GM19397 (cell line): ENCODE data around the gene C4BPA.

Experiments
- ATAC-seq: cut with Tn5 transposase; IDR thresholded peaks from one replicate; pipeline ENCODE4 v1.9.1; 2021; ENCODE audit warnings: mild to moderate bottlenecking, moderate library complexity; ENCODE audit not compliant: unreplicated experiment

Gene C4BPA

DNA sequence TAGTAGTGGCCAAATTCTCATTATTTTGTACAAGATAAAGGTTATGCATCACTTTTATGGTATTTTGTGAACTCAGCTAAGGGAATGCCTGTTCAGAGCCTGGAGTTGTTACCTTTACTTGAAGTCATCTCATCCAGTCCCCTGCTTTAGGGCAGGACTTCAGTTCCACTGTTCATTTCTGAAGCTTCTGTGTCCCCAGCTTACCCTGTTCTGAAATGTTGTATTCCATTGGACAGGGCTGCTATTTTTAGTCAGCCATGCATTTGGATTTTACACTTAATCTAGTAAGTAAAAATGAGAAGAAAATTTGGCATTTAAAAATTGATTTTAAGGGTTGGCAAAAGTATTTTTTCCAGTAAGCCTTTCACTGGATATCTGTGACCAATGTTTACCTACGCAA, 27.0 kb upstream of the C4BPA start:
- no peak for ATAC-seq

DNA sequence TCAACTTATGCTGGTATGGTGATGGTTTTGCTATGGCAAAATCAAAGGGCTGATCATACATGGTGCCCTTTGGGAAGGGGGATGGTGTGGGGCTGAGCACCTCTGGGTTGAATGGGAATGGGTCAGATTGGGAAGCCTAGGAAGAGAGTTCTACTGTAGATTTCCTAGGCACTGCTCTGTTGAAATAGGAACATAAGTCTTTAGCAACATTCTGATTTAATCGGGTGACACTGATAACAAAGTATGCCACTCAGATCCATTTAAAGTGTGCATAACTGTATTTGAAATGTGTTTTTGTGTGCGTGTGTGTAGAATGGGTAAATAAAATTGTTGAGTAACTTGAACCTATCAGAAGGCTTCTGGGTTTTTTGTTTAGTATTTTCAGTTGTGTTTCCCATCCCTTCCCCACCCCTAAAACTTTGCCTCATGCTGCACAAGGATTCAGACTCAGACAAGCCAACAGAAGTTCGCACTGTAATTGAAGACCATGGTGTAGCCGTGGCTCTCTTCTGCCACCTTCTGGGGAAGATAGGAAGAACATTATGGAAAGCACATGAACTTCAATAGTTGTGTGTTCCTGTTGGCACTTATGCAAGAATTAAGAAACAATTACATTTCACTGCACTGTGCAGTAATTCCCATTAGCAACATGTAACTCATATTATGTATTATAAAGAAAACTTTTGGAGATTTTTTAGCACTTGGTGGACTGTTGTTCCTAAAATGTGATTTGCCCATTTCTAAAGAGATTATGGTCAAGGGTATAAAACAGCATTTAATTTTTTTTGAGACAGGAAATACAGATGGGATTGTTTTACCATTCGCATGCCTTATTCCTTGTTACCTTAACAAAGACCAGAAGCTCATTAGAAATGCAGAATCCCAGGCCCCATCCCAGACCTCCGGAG, 26.3 kb upstream of the C4BPA start:
- ATAC-seq, result no peak

DNA sequence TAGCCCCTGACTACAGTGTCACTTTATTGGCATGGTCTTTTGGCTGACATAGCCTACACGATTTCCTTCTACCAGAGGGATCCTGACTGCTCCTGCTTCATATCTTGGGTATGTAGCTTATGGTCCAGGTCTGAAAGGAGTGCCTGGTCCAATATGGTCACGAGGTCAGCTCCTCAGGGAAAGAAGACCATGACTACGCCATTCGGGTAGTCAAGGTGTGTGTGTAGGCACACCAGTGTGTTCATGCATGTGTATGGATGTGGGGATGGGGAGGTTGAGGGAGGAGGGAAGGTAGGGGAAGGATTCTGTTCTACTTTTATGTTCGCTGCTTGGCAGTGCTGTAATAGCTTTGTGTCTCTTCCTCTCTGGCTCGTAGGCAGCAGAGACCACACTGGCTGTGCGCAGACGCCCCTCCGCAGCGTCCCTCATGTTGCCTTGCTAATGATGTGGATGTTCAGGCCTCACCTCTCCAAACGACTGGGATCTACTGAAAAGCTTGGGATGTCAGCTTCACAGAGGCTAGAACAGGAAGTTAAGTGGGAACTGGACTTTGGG, 25.4 kb upstream of the C4BPA start:
- no peak for ATAC-seq

DNA sequence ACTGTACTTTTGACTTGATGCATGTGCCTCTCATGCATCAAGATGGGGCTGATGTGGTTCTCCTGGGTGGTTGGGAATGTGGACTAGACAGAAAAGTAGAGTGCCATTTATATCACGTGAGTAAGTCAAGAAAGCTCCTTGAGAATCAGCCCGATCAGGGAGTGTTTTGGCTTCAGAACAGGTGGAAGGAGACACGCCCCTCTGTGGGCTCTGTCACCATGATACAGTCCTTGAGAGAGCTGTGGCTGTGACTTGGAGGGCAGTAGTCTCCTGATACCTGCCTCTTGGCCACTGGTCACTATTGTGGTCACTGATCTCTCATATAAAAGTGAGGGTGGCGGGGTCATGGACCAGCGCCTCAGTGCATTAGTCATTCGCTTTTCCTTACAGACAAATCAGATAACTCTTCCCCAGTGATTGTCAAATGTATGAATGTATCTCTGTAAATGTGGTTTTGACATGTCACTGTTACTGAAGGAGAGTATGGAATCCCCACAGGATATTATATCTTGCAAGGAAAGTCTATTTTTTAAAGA, 24.3 kb upstream of the C4BPA start:
- ATAC-seq, result no peak

DNA sequence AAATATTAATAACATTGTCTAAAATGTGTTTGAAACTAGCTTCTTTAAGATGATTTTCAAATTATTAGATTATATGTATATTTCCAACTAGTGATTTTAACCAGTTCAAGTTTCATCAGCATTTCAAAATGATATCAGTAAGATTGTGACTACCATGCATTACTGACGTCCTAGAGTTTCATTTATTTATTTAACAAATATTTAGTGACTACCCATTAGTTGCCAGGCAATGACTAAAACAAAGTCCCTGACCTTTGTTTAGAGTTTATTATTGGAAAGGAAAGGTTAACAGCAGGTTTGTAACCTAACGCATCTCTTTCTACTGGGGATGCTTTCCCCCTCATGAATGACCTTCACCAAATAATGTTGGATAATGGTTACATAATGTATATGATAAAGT, 22.9 kb upstream of the C4BPA start:
- no peak for ATAC-seq

DNA sequence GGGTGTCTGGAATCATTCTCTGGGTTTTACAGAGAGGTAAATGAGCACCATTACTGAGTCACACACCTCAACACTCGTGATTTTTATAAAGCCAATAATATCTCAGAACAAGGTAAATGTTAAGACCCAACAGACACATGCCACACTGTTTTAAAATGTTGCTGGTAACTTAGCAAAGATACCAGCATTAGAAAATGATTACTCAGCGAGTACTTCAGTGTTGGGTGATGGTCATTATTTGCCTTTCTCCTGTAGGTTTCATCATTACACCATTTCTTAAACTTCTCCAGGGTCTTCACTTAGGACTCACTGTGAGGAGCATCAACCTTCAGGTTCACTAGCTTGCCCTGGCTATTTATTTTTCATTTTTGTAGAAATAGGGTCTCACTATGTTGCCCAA, 22.2 kb upstream of the C4BPA start:
- no peak for ATAC-seq

DNA sequence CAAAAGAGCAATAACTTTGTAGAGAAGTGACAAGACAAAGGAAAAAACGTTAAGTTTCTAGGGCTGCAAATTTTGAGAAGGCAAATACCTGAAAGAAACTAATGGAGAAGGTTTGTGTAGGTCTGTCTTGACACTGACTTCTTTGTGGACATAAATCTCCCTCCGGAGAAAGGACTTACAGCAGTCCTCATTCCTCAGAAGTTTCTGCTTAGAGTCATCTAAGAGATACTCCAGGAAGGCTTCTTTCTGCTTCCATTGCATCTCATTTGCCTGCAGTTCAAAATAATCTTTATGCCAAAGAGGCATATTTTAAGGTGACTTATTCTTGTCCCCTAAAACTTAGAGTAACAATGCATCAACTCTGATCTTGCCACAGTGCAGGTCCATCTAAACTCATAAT, 19.8 kb upstream of the C4BPA start:
- no peak for ATAC-seq

DNA sequence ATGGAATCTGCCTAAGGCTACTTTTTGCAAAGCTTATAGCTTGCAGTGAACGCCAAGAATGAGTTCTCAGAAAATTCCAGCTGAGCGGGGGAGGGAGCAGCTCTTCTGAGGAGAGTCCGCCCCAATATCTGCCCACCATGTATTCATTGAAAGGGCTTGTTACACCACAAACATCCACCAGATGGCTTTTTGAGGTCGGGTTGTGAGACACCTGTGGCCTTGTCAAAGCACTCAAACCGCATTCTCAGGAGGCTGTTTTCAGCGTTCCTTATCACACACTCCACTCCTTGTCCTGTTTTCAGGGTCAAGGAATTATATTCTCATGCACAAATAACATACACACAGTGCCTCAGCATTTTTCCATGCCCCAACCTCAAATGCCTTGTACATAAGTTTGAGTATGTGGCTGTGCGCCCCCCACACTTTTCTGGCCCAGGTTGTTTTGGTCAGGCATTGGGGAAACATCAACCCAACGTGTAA, 19.3 kb upstream of the C4BPA start:
- no peak for ATAC-seq

DNA sequence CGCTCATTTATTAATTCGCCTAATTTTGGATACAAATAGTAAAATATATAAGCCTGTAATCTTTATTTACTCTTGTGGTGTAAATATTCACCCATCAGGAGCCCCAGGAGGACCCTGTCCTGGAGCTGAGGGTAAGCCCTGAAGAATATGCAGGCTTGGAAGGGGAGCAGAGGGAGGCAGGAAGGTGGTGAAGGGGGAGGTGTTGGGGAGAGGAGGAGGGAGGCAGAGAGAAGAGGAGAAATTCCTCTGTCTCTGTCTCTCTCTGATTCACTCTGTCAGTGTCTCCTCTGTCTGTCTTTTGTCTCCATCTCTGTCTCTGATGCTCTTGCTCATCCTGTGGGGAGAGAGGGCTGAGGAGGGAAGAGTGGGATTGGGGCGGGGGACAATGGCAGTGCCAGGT, 18.1 kb upstream of the C4BPA start:
- ATAC-seq, result no peak

DNA sequence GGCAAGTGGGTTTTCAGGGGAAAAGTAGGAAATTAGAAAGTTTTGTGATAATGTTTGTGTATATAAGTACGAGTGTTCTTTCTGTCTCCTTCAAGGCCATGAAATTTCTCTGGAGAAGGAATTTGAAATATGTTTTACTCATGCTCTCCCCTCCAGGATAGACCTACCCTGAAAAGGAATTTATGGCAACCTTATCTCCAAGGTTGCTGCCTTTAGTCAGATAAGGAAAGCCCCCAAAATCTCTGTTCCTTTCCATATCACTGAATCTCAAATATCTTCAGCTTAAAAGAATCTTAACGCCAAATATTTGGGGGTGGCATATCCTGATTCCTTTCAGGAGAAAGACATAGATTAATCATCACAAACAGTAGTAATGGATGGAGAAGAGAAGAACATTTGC, 15.9 kb upstream of the C4BPA start:
- no peak for ATAC-seq

DNA sequence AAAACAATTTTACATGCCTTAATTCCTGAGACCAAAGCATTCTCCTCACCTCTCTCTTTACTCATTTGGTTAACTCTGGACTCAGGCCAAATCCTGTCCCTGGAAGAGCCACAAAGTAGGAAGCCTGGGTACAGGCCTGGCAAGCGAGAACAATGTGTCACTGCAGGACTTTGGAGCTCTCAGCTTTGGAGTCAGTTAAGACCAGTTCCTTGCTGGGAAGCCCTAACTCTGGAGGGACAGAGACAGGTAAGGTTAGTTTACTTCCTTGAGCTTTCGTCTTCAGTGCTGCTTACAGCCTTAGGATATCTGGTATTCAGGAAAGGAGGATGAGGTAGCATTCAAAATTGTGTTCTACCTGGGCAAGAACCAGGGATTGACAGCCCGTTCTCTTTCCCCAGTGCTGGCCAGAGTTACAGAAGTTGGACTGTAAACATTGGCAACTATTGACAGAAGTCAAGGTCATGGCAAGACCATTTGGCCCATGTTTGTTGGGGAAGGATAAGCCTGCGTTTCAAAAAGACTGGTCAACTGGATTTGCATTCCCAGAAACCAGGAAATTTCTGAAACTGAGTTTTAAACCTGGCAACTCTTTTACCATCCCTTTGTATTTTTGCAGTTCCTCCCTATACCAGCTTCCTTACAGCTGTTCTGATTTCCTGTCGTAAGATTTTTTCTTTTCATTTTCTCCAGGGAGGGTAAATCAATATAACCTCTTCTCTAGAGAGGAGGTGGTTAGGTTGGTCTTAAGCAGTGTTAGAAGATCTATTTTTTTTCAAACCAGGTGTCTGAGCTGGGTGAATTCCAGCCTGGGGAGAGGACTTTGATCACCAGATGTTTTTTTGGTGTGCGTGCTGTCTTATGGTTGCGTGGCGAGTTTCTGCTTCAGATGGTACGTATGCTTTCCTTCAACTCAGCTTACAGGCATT, 15.1 kb upstream of the C4BPA start, which contains the start of gene C4BPB:
Gene C4BPB (plus strand): TSS at position 160 of the 926 bp plus-strand sequence. CDS start 672 bp downstream, at position 832.
- ATAC-seq, result no peak

DNA sequence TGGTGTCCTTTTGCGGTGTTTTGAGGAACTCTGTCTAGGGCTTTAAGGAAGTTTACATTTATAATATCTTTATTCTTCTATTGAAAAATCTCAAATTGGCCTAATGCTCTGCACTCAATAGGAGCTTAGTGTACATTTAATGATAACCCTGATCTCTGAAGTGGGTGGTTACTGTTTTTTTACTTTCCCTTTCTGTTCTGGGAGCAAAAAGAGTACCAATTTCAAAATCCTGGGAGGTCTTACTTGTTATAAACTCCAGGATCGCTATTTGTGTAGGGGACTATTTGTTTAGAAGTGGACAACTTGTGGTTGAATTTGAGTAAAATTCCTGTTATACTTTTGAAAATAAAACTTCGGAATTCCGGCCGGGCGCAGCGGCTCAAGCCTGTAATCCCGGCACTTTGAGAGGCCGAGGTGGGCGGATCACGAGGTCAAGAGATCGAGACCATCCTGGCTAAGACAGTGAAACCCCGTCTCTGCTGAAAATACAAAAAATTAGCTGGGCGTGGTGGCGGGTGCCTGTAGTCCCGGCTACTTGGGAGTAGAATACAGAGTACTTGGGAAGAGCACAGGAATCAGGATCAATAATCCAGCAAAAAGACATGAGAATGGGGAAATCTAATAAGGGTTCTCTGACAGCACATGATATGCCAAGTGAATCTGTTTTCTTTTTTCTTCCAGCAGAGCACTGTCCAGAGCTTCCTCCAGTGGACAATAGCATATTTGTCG, 14.2 kb upstream of the C4BPA start:
- no peak for ATAC-seq

DNA sequence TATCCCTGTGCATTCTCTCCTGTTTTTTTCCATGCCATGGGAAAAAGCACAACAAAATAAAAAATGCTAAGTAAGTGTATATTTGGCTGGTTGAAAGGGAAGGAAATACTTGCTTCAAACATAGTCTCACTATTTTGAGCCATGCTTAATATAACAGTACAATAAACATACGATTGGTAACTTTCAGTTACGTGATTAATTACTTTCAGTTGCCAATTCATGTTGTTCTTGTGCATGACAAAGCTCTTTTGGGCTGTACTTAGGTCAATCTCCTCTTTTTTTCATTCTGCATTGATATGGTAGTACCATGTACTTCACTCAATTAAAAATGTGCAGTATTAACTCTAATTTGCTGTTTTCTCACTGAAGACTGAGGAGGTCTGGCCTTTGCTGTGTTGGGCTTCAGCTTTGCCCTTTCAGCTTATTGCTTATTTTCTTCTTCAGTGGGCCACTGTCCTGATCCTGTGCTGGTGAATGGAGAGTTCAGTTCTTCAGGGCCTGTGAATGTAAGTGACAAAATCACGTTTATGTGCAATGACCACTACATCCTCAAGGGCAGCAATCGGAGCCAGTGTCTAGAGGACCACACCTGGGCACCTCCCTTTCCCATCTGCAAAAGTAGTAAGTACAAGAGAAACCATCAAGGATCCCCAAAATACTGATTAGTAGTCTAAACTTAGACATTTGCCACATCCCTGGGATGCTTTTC, 12.7 kb upstream of the C4BPA start:
- no peak for ATAC-seq

DNA sequence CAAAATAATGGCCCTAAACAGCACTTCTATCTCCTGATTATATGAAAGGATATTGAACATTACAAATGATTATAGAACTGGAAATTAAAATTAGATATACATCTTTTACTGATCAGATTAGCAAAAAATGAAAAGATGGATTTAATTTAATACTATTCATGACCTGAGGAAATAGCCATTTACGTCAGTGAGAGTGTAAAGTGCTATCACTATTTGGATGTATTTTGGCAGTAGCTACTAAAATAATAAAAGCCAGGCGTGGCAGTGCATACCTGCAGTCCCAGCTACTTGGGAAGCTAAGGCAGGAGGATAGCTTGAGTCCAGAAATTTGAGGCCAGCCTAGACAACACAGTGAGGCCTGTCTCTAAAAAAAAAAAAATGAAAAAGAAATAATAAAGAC, 10.1 kb upstream of the C4BPA start:
- no peak for ATAC-seq

DNA sequence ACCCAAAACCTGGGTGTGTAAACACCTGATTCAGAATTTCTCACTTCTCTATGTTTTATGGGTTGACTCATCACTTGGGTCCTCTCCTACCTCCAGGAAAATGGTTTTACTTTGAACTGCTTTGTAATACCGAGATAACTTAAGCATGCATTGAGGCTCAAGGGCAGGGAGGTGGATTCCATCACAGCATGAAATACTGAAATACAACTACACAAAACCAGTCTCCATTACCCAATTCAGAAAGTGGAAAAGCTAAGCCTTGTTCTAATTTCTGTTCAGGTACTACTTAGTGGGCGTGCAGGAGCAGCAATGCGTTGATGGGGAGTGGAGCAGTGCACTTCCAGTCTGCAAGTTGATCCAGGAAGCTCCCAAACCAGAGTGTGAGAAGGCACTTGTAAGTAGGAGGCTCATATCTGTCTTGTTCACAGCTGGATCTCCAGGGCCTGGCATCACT, 6.1 kb upstream of the C4BPA start:
- no peak for ATAC-seq

DNA sequence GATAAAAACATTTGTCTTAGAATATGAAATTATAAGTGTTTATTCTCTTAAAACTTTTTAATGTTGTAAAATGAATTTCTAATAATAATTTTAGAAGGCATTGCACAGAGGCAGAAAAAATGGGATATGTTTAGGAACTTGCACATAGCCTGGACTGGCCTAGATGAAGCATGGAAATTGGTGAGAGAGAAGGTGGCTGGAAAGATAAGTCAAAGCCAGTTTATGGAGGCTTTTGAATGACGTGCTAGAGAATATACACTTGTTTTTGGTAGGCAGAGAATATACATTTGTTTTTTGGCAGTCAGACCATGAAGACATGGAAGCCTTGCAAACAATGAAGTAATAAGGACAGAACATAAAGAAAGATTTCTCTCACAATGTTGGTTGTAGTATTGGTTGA, 2.3 kb upstream of the C4BPA start:
- no peak for ATAC-seq

DNA sequence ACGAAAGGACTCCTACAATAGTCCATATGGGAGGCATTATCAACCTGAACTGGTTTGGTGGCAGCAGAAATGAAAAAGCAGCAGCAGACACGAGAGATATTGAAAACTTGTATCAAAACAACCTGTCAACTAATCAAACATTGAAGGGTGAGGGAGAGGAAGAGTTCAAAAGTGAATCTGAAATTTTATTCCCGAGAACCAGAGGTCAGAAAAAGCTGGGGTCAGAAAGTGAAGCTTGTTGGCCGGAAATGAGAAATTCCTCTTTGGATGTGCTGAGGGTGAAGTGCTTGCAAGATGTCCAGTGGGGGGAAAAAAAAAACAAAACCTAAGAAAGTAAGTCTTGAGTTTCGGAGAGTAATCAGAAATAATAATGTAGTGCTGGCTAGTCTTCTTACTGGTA, 1.9 kb upstream of the C4BPA start:
- no peak for ATAC-seq

DNA sequence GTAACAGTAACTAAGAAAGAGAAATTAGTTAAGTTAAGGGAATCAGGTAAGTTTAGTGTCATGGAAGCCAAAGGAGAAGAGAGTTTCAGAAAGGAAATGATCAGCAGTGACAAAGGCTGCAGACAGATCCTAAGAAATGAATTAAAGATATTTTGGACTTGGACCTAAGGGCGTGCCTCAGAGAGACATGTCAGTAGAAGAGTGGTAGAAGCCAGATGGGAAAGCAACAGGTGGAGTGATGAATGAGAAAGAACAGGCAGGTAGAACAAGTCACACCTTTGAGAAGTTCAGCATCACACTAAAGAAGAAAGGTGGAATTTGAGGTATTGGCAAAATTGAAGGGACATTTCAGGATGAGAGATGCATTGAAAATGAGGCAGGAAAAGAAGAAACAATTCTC, 1.4 kb upstream of the C4BPA start:
- ATAC-seq, result no peak

DNA sequence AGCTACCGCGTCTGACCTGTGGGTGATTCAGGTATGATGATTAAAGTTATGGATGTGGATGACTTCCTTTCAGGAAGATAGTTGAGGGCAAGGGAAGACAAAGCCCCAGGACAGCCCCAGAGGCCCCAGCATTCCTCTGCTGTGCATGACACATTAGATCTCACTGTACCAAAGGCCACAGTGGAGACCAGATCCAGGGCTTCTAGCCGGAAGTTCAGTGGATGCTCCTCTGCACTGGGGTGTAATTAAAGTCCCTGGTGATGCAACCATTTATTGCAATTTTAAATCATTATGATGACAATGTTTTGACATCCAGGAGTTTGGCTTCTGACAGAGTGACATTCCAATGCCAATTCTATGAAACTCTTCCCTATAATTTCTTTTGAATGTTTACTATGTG, 5.0 kb downstream of the C4BPA start:
- ATAC-seq, result no peak
